K562 (cell line): ENCODE data around the gene GNAT2. TPM values are rescaled to one million over a fixed set of nuclear protein-coding genes. Genes with fewer than 3 reads are reported as not detected.

Source experiments
- ATAC-seq: fragments of 200-7000 bp; cut with Tn5 transposase; 3 replicates; pipeline ENCODE4 v1.9.1; 2020; ENCODE audit warnings: moderate library complexity
- BruUV-seq: library from RNA; stranded (reverse); fragments of 400-500 nt; replicated peaks from 2 replicates; lab custom pipeline; 2021; lab: Mats Ljungman, UMichigan
- CTCF ChIA-PET: fragments of 300-600 bp; formaldehyde crosslinking; extraction: SDS; loops from one replicate; lab custom pipeline; 2021; ENCODE audit warnings: low intra/inter-chr PET ratio; lab: Yijun Ruan, JAX
- POLR2A ChIA-PET: fragments of 300-600, 350-650 bp; sonication (Branson Sonifier 250); formaldehyde crosslinking; extraction: SDS; loops from one replicate; lab custom pipeline; 2021; ENCODE audit warnings: antibody characterized with exemption, inconsistent platforms; lab: Yijun Ruan, JAX
- DNase-seq, 4 experiments: peaks; one replicate each; pipeline versions ENCODE4 v3.0.0 to v3.0.0-alpha.2; 2011 to 2018; ENCODE audit warnings: low spot score in 3 of 4, mixed read lengths in 3 of 4; ENCODE audit errors: extremely low read depth in 1 of 4
- FAIRE-seq: peaks from 2 replicates; lab custom pipeline; 2011; peaks lifted over from hg19 to GRCh38; lab: Jason Lieb, UNC
- H2AFZ ChIP-seq: 2 replicates; pipeline ENCODE4 v1.6.0; 2011; ENCODE audit warnings: low read depth, low read length, control low read depth, inconsistent platforms
- H3K27ac ChIP-seq: fragments of 200-600 bp; 3 replicates; pipeline ENCODE4 v1.8.0; 2011; ENCODE audit warnings: low read depth, mild to moderate bottlenecking, control low read depth, inconsistent platforms, low read length, moderate library complexity, mixed read lengths; ENCODE audit errors: extremely low read depth
- H3K27me3 ChIP-seq, 2 experiments: fragments of 300-600 bp in 1 of 2; 2 replicates in 1 of 2; 3 replicates in 1 of 2; pipeline versions ENCODE4 v1.6.0 to v1.8.0; 2011; ENCODE audit warnings: inconsistent platforms in 2 of 2, low read length in 2 of 2, mild to moderate bottlenecking in 1 of 2, mixed read lengths in 1 of 2, moderate library complexity in 1 of 2; ENCODE audit not compliant: control insufficient read depth in 2 of 2, insufficient read depth in 2 of 2
- H3K36me3 ChIP-seq: fragments of 300-600 bp; 3 replicates; pipeline ENCODE4 v1.8.0; 2011; ENCODE audit warnings: mild to moderate bottlenecking, low read length, inconsistent platforms; ENCODE audit not compliant: control insufficient read depth, insufficient read depth
- H3K4me1 ChIP-seq, 2 experiments: fragments of 200-600 bp in 1 of 2; replicated peaks in 1 of 2; 2 replicates in 1 of 2; 3 replicates in 1 of 2; pipeline versions ENCODE4 v1.5.1 to v1.8.0; 2011; ENCODE audit warnings: inconsistent platforms in 2 of 2, low read length in 2 of 2, mild to moderate bottlenecking in 1 of 2, mixed read lengths in 1 of 2, moderate library complexity in 1 of 2; ENCODE audit not compliant: control insufficient read depth in 2 of 2, insufficient read depth in 2 of 2
- H3K4me2 ChIP-seq: 2 replicates; pipeline ENCODE4 v1.6.1; 2011; ENCODE audit warnings: low read length, control low read depth, inconsistent platforms, mixed read lengths; ENCODE audit not compliant: insufficient read depth
- H3K4me3 ChIP-seq: fragments of 200-600 bp; sonication (generic), shearing (Covaris generic); 2 replicates; pipeline ENCODE4 v1.5.1; 2016; ENCODE audit warnings: control low read depth, inconsistent platforms
- H3K79me2 ChIP-seq: fragments of 200-600 bp; 3 replicates; pipeline ENCODE4 v1.8.0; 2011; ENCODE audit warnings: low read length, inconsistent platforms; ENCODE audit not compliant: control insufficient read depth, insufficient read depth
- H3K9ac ChIP-seq, 2 experiments: 2 replicates each; pipeline versions ENCODE4 v1.6.0 to v1.6.1; 2011; ENCODE audit warnings: low read depth in 2 of 2, low read length in 2 of 2, control low read depth in 1 of 2, inconsistent platforms in 1 of 2, mild to moderate bottlenecking in 1 of 2, mixed read lengths in 1 of 2; ENCODE audit not compliant: insufficient read depth in 1 of 2
- H3K9me1 ChIP-seq: one replicate; pipeline ENCODE4 v1.6.0; 2011; ENCODE audit warnings: inconsistent platforms, mild to moderate bottlenecking, low read length, moderate library complexity; ENCODE audit not compliant: control insufficient read depth, insufficient read depth
- H3K9me3 ChIP-seq: replicated peaks from 2 replicates; pipeline ENCODE4 v1.5.1; 2011; ENCODE audit warnings: low read depth, low read length, inconsistent platforms; ENCODE audit not compliant: control insufficient read depth, insufficient read depth
- H4K20me1 ChIP-seq: replicated peaks from 2 replicates; pipeline ENCODE4 v1.6.1; 2011; ENCODE audit warnings: low read length, inconsistent platforms, mixed read lengths; ENCODE audit not compliant: control insufficient read depth, insufficient read depth
- GTF2F1 ChIP-seq: IDR thresholded peaks from 2 replicates; pipeline ENCODE4 v1.6.1; 2011; ENCODE audit warnings: low read depth, low read length, improper control_type of control experiment
- HNRNPL ChIP-seq: fragments of 200-400 bp; formaldehyde crosslinking; IDR thresholded peaks from 2 replicates; pipeline ENCODE4 v1.6.1; 2017; ENCODE audit warnings: low read depth, mild to moderate bottlenecking, low read length
- JUNB ChIP-seq: fragments of 450-650 bp; formaldehyde crosslinking; conservative IDR thresholded peaks from 2 replicates; pipeline ENCODE4 v1.4.0; 2020; ENCODE audit warnings: mild to moderate bottlenecking
- RAD21 ChIP-seq, 2 experiments: fragments of 250-450 bp in 1 of 2; fragments of 450-650 bp in 1 of 2; sonication (Bioruptor Pico) in 1 of 2; formaldehyde crosslinking in 1 of 2; IDR thresholded peaks in 1 of 2; conservative IDR thresholded peaks in 1 of 2; 2 replicates each; pipeline versions ENCODE4 v1.4.0 to v1.8.0; 2020 to 2022; ENCODE audit warnings: mild to moderate bottlenecking in 2 of 2, moderate library complexity in 1 of 2
- SMAD3 ChIP-seq: fragments of 450-650 bp; formaldehyde crosslinking; conservative IDR thresholded peaks from 2 replicates; pipeline ENCODE4 v1.4.0; 2020; ENCODE audit warnings: mild to moderate bottlenecking
- SMC3 ChIP-seq: conservative IDR thresholded peaks from 2 replicates; pipeline ENCODE4 v1.6.1; 2011; ENCODE audit warnings: low read depth, low read length, improper control_type of control experiment; ENCODE audit not compliant: insufficient read depth
- THRAP3 ChIP-seq: fragments of 450-650 bp; IDR thresholded peaks from 2 replicates; pipeline ENCODE4 v1.6.1; 2016; ENCODE audit warnings: mild to moderate bottlenecking, inconsistent platforms, borderline replicate concordance
- XRCC3 ChIP-seq: fragments of 450-650 bp; IDR thresholded peaks from 2 replicates; pipeline ENCODE4 v1.6.1; 2017; ENCODE audit warnings: mild to moderate bottlenecking, moderate library complexity
- XRCC5 ChIP-seq: fragments of 200-400 bp; formaldehyde crosslinking; IDR thresholded peaks from 2 replicates; pipeline ENCODE4 v1.6.1; 2017; ENCODE audit warnings: low read depth, mild to moderate bottlenecking, low read length
- ZNF780A ChIP-seq: fragments of 250-450 bp; sonication (Bioruptor Pico); IDR thresholded peaks from 2 replicates; pipeline ENCODE4 v1.5.0; 2021; ENCODE audit warnings: mild to moderate bottlenecking
- WGBS: fragments of 100-300 bp; shearing (Covaris generic); methylation state at CpG from one replicate; pipeline ENCODE4 v1.1.6; 2016; ENCODE audit warnings: low coverage, mixed read lengths; ENCODE audit not compliant: insufficient coverage; ENCODE audit errors: missing lambda C conversion rate; 5-methylcytosine and 5-hydroxymethylcytosine counted together
- in situ Hi-C: fragments of 300-500 bp; cut with MboI; formaldehyde crosslinking; loops from 4 replicates; pipeline ENCODE4 v1.15.0; 2018; ENCODE audit warnings: inconsistent platforms, mixed read lengths
- intact Hi-C: fragments of 100-400 bp; cut with micrococcal nuclease; formaldehyde crosslinking; loops from 2 replicates; pipeline ENCODE4 v1.14.2; 2022
- polyA plus RNA-seq, 8 experiments: library from polyadenylated mRNA; depleted of rRNA in 4 of 8; stranded (reverse) in 5 of 8; unstranded in 3 of 8; fragments of >200 nt; fragmentation: Nextera tagmentation in 2 of 8; fragmentation: Illumina TruSeq in 1 of 8; extraction: Ambion mirVana in 2 of 8; extraction: Trizol in 1 of 8; gene quantifications; 2 replicates each; pipeline versions ENCODE4 v1.2.1 to v1.2.3, GENCODE V29; 2011 to 2014; ENCODE audit warnings: inconsistent platforms in 1 of 8, missing spikeins in 1 of 8
- total RNA-seq, 7 experiments: library from RNA; depleted of rRNA in 6 of 7; stranded (reverse); fragments of >200 nt in 6 of 7; fragmentation: Illumina TruSeq in 2 of 7; extraction: Trizol in 2 of 7; gene quantifications; 2 replicates each; pipeline versions ENCODE4 v1.2.1 to v1.2.3, GENCODE V29; 2011 to 2021; ENCODE audit warnings: low replicate concordance in 1 of 7
- TF ChIP-seq, protein P1 (sequence below): fragments of 450-650 bp; formaldehyde crosslinking; IDR thresholded peaks from 2 replicates; pipeline ENCODE4 v1.4.0; 2020; ENCODE audit warnings: mild to moderate bottlenecking, moderate library complexity
- TF ChIP-seq, protein P2 (sequence below): fragments of 450-650 bp; IDR thresholded peaks from 2 replicates; pipeline ENCODE4 v1.6.1; 2014; ENCODE audit warnings: low read depth, mild to moderate bottlenecking, moderate library complexity, borderline replicate concordance

Gene GNAT2
- total and polyA plus RNA-seq, 9 of the 15 experiments (the other 6 are each of a cell fraction or from before 2014, with no cell fraction given): 0.06 to 0.52 (median 0.24) TPM; not detected in 1

DNA sequence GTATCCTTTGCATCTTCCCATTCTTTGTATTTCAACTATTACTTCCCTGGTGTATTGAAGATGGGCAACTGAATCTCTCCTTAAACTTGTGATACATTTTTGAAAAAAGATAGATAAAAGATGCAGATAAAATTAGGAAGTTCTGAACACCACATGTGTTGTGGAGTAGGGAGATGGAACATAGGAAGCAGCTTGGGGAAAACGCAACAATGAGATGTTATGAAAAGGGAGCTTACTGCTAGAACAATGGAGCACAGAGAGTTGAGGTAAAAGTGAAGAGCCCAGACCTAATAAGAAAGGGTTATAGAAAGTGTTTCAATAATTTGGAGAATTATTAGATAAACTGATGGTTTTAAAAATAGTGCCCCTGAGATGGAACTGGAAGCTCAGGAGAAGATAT, 50.1 kb downstream of the GNAT2 start:
- ChIA-PET CTCF (no interaction called here), POLR2A (interaction anchor here (0.5 to 2.1 kb wide), 5 partner anchors 10 to 36 kb away, joined by 3 to 10 read pairs (median 4); partner anchors contain the start of gene GNAI3)
- no peak overlapping the region for H2AFZ ChIP-seq
- no peaks in the 10 kb centered on the region for H3K9me3 ChIP-seq
- DNase-seq (no peak), FAIRE-seq (no peak), ATAC-seq (no peak)
- no peaks in the 10 kb centered on the region for H3K9me1 ChIP-seq
- TF ChIP-seq SMAD3 (no peak), XRCC5 (no peak), THRAP3 (no peak), SMC3 (no peak), ZNF780A (no peak), HNRNPL (no peak), JUNB (CRISPR knock-in tag) (no peak), RAD21 (CRISPR knock-in tag; conservative IDR thresholded peaks at IDR 0.05 in 1 of 2, IDR thresholded peaks at IDR 0.05 in 1 of 2) (no peak), XRCC3 (no peak), GTF2F1 (no peak)
- TF ChIP-seq, protein P1, sequence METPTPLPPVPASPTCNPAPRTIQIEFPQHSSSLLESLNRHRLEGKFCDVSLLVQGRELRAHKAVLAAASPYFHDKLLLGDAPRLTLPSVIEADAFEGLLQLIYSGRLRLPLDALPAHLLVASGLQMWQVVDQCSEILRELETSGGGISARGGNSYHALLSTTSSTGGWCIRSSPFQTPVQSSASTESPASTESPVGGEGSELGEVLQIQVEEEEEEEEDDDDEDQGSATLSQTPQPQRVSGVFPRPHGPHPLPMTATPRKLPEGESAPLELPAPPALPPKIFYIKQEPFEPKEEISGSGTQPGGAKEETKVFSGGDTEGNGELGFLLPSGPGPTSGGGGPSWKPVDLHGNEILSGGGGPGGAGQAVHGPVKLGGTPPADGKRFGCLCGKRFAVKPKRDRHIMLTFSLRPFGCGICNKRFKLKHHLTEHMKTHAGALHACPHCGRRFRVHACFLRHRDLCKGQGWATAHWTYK (CRISPR knock-in tag): no peak
- TF ChIP-seq, protein P2, sequence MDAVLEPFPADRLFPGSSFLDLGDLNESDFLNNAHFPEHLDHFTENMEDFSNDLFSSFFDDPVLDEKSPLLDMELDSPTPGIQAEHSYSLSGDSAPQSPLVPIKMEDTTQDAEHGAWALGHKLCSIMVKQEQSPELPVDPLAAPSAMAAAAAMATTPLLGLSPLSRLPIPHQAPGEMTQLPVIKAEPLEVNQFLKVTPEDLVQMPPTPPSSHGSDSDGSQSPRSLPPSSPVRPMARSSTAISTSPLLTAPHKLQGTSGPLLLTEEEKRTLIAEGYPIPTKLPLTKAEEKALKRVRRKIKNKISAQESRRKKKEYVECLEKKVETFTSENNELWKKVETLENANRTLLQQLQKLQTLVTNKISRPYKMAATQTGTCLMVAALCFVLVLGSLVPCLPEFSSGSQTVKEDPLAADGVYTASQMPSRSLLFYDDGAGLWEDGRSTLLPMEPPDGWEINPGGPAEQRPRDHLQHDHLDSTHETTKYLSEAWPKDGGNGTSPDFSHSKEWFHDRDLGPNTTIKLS: no peak
- H3K4me3 ChIP-seq: no peak overlapping the region
- H3K4me2 ChIP-seq: no peak overlapping the region
- 91% methylated on average over 1 of the region's 1 CpG for WGBS
- peaks cover 8% of the 10 kb centered on the region; the same call in 2 of the 3 replicates for H3K36me3 ChIP-seq
- peaks cover 82% of the 10 kb centered on the region for H3K79me2 ChIP-seq
- H4K20me1 ChIP-seq: peaks cover 10% of the 10 kb centered on the region; the same call in 1 of the 2 replicates
- BruUV-seq: no TSS peak
- H3K9ac ChIP-seq: no peak overlapping the region
- no peak overlapping the region for H3K27ac ChIP-seq
- intact Hi-C loops: no loop called here
- H3K27me3 ChIP-seq: no peaks in the 10 kb centered on the region
- no peaks in the 10 kb centered on the region; a peak in 1 of 5 replicates for H3K4me1 ChIP-seq
- in situ Hi-C loops: no loop called here
